ENCODE data around the gene ZBTB7C.

The ZBTB7C gene

GRCh38 chr18:48206887-48207286 lies 202.3 kb downstream of the ZBTB7C start:
- no peak for DNase-seq

DNA sequence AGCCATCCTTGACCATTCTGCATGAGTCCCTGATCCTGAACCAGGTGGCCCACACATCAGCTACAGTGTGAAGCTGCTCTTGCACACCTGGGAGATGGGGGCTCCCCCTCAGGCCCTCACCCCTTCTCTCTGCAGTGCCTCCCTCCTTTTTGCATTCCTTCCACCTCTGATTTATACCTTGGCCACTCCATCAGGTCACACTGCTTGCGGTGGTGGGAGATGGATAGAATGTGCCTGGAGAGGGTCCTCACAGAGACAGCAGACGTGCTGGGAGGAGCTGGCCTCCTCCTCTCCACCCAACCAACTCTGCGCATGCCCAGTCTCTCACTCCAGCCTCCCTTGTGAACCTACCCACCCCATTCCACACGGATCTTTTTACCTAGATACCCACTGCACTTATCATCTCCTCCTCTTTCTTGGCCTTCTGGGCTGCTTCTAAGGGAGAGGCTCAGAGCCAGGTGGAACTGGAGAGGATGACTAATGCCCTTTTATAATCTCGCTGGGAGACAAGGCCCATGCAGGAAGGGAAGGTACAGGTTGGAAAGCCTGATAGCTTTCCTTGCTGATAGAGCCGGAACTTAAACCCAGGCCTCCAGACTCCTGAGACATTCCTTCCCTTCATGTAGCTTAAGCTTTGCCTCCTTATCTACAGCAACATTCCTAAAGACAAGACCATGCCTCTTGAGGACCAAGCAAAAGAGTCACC lies 205.1 kb downstream of the ZBTB7C start:
- DNase-seq = no peak

DNA sequence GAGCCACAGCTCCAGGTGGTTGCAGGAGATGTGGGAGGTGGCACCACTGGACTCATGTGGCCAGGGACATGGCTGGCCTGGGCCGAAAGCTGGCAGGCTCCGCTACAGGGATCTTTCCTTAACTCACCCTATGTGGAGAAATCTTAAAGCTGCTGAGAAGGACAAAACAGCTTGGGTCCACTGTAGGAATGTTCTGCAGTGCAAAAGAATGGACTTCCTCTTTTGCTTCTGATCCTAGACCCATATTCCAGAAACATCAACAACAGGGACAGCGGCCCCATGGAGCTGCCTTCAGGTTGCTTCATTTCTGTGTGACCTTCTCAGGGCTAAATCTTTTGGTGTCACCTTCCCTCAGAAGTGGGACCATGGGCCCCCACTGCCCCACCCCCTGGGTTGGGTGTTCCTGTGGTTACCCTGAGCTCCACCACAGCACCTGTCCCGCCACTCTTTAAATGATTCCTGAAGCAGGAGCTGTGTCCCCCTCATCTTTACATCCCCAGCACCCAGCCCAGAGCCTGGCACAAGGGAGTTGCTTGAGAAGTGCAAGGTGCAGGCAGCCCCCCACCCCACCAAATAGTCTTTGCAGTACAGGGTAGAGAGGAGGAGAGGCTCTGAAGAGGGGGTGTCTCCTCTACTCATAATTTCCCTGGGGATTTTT lies 205.8 kb downstream of the ZBTB7C start:
- no peak for DNase-seq

GRCh38 chr18:48202350-48203260 lies 206.6 kb downstream of the ZBTB7C start:
- no peak for DNase-seq

- no peak for DNase-seq
Measured at GRCh38 chr18:48202006-48202348, 207.2 kb downstream of the ZBTB7C start.

- DNase-seq = no peak
Measured at GRCh38 chr18:48201337-48202005, 207.7 kb downstream of the ZBTB7C start.

GRCh38 chr18:48200631-48201336 lies 208.4 kb downstream of the ZBTB7C start:
- DNase-seq = no peak

GRCh38 chr18:48199399-48199798 lies 209.8 kb downstream of the ZBTB7C start:
- DNase-seq = no peak

- no peak for DNase-seq
Measured at GRCh38 chr18:48197819-48198218, 211.4 kb downstream of the ZBTB7C start.

DNA sequence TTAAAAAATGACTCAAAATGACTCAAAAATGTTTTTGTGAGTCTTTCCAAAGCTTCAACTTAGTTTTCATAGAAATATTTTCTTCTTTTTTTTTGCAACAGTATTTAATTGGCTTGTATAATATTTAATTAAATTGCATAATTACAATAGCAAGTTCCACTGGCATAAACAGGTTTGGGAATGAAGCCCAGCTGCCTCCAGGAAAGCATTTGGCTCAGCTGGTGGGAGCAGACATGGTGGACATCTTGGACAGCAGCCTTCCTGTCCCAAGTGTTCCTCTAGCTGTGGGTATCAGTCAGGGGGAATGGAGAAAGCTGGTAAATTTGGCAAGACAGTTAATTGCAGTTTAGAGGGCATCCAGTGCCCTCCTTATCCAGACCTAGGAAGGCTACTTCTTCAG lies 213.4 kb downstream of the ZBTB7C start:
- no peak for DNase-seq

- DNase-seq = no peak
Measured at GRCh38 chr18:48194591-48195181, 214.5 kb downstream of the ZBTB7C start.

- DNase-seq = no peak
Measured at GRCh38 chr18:48193521-48194492, 215.4 kb downstream of the ZBTB7C start.

DNA sequence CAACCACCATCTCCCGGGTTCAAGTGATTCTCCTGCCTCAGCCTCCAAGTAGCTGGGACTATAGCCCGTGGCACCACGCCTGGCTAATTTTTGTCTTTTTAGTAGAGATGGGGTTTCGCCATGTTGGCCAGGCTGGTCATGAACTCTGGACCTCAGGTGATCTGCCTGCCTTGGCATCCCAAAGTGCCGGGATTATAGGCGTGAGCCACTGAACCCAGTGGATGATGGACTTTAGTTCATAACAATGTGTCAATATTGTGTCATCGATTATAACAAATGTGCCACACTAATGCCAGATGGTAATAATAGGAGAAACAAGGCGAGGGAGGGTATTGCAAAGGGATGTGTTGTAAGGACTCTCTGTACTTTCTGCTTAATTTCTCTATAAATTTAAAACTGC lies 216.6 kb downstream of the ZBTB7C start:
- no peak for DNase-seq

DNA sequence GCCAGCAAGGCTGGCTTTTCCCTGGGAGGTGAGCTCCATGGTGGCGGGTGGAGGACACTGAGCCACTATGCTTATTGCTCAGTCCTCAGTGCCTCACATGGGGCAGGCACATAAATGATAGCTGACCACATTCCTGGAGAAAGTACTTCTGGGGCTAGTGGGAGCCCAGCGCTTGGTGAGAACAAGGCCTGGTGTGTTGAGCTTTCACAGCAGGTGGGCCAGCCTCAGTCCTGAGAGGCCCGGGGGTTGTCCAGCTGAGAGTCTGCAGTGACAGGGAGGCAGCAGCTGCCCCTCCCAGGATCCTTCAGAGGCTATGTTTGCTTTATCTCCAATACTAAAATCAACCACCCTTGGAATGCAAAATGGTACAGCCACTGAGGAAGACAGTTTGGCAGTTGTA lies 217.7 kb downstream of the ZBTB7C start:
- no peak for DNase-seq

DNA sequence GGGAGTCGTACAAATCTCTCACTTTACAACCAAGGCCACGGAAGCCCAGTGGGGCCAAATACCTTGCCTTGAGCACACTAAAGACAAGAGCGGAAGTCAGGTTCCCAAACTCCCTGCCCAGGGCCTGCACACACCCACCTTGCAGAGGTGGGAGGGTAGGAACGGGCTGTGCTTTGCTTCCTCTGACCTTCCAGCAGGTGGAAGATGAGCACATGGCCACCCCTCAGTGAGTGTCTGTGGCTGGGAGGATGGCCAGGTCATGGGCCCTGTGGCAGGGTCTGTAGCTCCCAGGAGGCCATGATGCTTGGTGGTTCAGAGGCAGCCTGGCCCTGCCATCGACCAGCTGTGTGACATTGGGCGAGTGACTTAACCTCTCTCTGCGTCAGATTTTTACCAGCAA lies 218.2 kb downstream of the ZBTB7C start:
- no peak for DNase-seq

GRCh38 chr18:48188609-48189008 lies 220.6 kb downstream of the ZBTB7C start:
- DNase-seq = no peak

DNA sequence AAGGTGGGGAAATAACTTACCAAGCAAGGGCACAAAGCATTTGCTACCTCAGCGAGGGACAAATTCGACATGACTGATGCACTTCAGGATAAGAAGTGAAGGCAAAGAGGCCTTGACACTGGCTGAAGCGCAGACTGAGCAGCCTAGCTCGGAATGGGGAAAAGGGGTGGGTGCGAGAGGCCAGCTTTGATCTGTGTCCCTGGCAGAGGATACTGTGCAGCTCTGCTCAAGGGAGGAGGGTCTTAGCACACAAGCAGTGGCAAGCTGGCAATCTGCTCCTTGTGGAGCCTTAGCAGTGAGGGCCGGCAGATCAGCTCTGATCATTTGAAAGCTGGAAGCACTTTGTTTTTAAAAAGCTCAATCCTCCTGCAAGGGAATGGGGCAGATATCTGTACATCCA lies 222.3 kb downstream of the ZBTB7C start:
- DNase-seq = no peak

GRCh38 chr18:48186131-48186766 lies 222.9 kb downstream of the ZBTB7C start:
- no peak for DNase-seq

- DNase-seq = no peak
Measured at GRCh38 chr18:48184118-48184517, 225.1 kb downstream of the ZBTB7C start.

- no peak for DNase-seq
Measured at GRCh38 chr18:48183613-48184012, 225.6 kb downstream of the ZBTB7C start.
